GM18861 (cell line): Measurements from ENCODE around the gene GPR135.

ENCODE experiments used
- ATAC-seq: cut with Tn5 transposase; IDR thresholded peaks from one replicate; pipeline ENCODE4 v1.9.1; 2021; ENCODE audit not compliant: unreplicated experiment

GPR135 gene

GRCh38 chr14:59465316-59466135 lies at the start of gene GPR135:
TSS of gene GPR135 (minus strand) at chr14:59465380. CDS start at chr14:59465226, 154 bp downstream.
- peak; percentile 29 for ATAC-seq

- ATAC-seq = no peak
These were observed 46.9 kb upstream of the GPR135 start for GRCh38 chr14:59511916-59512575.

GRCh38 chr14:59510966-59511365 lies 45.8 kb upstream of the GPR135 start:
- ATAC-seq = no peak

GRCh38 chr14:59510001-59510400 lies 44.8 kb upstream of the GPR135 start:
- no peak for ATAC-seq

GRCh38 chr14:59509101-59509500 lies 43.9 kb upstream of the GPR135 start:
- ATAC-seq = no peak

- no peak for ATAC-seq
These were observed 42.5 kb upstream of the GPR135 start for GRCh38 chr14:59507752-59508103.

- peak; percentile 61 for ATAC-seq
These were observed 42.0 kb upstream of the GPR135 start for GRCh38 chr14:59507063-59507751.

- no peak for ATAC-seq
These were observed 38.1 kb upstream of the GPR135 start for GRCh38 chr14:59503256-59503655.

- no peak for ATAC-seq
These were observed 35.6 kb upstream of the GPR135 start for GRCh38 chr14:59500732-59501131.

GRCh38 chr14:59492384-59492783 lies 27.2 kb upstream of the GPR135 start:
- no peak for ATAC-seq

GRCh38 chr14:59490756-59491155 lies 25.6 kb upstream of the GPR135 start:
- ATAC-seq = no peak

- peak; percentile 31 for ATAC-seq
These were observed 19.5 kb upstream of the GPR135 start for GRCh38 chr14:59484639-59485175.

- peak; percentile 66 for ATAC-seq
These were observed 18.8 kb upstream of the GPR135 start, which contains the start of the genes JKAMP and L3HYPDH for GRCh38 chr14:59483819-59484638. TSS of gene JKAMP (plus strand) at chr14:59484517. CDS start at chr14:59484590, 73 bp downstream. TSS of gene L3HYPDH (minus strand) at chr14:59484408. CDS start at chr14:59484316, 92 bp downstream.

- no peak for ATAC-seq
These were observed 18.2 kb upstream of the GPR135 start for GRCh38 chr14:59483363-59483762.

GRCh38 chr14:59482541-59483331 lies 17.6 kb upstream of the GPR135 start:
- no peak for ATAC-seq

- no peak for ATAC-seq
These were observed 16.8 kb upstream of the GPR135 start for GRCh38 chr14:59481871-59482540.

GRCh38 chr14:59481407-59481806 lies 16.2 kb upstream of the GPR135 start:
- no peak for ATAC-seq

- ATAC-seq = no peak
These were observed 15.0 kb upstream of the GPR135 start for GRCh38 chr14:59480166-59480565.

GRCh38 chr14:59478540-59478939 lies 13.4 kb upstream of the GPR135 start:
- no peak for ATAC-seq
